Keratinocyte (primary cell): ENCODE data around the gene GAPVD1.

ENCODE experiments used
- EZH2 ChIP-seq: IDR thresholded peaks from one replicate; pipeline ENCODE4 v1.6.1; 2012; ENCODE audit warnings: inconsistent platforms, mild to moderate bottlenecking, low read length, moderate library complexity
- TF ChIP-seq, protein P1 (sequence below), 3 experiments: IDR thresholded peaks in 1 of 3; conservative IDR thresholded peaks in 1 of 3; optimal IDR thresholded peaks in 1 of 3; 2 replicates in 2 of 3; 3 replicates in 1 of 3; pipeline versions ENCODE3 to v1.5.1; 2011; ENCODE audit warnings: low read length in 3 of 3, mild to moderate bottlenecking in 3 of 3, moderate library complexity in 2 of 3, control low read depth in 1 of 3, inconsistent platforms in 1 of 3; ENCODE audit not compliant: insufficient read depth in 2 of 3; ENCODE audit errors: extremely low read depth in 1 of 3

DNA sequence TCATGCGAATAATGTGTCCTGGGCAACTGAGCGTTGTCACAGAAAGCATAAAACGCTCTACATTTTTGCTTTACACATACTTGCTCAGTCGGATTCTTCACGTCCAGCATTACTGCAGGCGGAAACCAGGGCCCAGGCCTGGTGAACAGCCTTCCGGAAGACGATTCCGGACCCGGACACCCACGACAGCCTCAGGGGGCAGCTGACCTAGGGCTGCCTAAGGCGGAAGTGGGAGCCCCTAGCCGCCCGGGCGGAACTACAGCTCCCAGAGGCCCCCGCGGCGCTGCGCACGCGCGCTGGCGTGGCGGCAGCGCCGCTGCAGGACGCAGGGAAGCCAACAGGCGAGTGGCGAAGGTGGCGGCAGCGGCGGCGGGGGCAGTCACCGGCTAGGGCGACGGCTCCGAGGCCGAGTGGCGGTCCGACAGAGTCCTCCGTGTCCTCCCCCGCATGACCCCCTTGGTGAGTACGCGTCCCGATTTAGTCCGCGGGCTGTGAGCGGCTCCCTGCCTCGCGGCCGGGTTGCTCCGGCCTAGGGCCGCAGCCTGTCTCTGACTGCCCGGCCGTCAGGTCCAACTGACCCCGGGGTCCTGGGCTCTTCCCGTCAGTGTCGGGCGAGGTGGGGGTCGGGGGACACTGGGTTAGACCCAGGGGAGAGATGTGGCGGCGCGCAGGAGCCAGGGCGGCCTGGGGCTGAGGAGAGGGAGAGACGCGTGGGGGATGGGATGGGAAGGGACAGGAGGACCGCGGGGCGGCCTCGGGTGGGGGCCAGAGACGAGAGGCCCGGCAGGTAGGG lies at the start of gene GAPVD1:
- TF ChIP-seq, protein P1, sequence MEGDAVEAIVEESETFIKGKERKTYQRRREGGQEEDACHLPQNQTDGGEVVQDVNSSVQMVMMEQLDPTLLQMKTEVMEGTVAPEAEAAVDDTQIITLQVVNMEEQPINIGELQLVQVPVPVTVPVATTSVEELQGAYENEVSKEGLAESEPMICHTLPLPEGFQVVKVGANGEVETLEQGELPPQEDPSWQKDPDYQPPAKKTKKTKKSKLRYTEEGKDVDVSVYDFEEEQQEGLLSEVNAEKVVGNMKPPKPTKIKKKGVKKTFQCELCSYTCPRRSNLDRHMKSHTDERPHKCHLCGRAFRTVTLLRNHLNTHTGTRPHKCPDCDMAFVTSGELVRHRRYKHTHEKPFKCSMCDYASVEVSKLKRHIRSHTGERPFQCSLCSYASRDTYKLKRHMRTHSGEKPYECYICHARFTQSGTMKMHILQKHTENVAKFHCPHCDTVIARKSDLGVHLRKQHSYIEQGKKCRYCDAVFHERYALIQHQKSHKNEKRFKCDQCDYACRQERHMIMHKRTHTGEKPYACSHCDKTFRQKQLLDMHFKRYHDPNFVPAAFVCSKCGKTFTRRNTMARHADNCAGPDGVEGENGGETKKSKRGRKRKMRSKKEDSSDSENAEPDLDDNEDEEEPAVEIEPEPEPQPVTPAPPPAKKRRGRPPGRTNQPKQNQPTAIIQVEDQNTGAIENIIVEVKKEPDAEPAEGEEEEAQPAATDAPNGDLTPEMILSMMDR (optimal IDR thresholded peaks at IDR 0.05 in 1 of 3, IDR thresholded peaks at IDR 0.05 in 1 of 3, conservative IDR thresholded peaks at IDR 0.05 in 1 of 3; ENCODE audit: extremely low read depth in 1 of 3, insufficient read depth in 2 of 3, low read length in 3 of 3), result peak in 2 of 3 experiments; percentile 47 to 49
- no peak for TF ChIP-seq EZH2
